K562 (cell line): Measurements from ENCODE around the gene PSPC1. TPM values are rescaled to one million over a fixed set of nuclear protein-coding genes. Genes with fewer than 3 reads are reported as not detected.

Source experiments
- ATAC-seq: fragments of 200-7000 bp; cut with Tn5 transposase; 3 replicates; pipeline ENCODE4 v1.9.1; 2020; ENCODE audit warnings: moderate library complexity
- BruUV-seq: library from RNA; stranded (reverse); fragments of 400-500 nt; replicated peaks from 2 replicates; lab custom pipeline; 2021; lab: Mats Ljungman, UMichigan
- CTCF ChIA-PET: fragments of 300-600 bp; formaldehyde crosslinking; extraction: SDS; loops from one replicate; lab custom pipeline; 2021; ENCODE audit warnings: low intra/inter-chr PET ratio; lab: Yijun Ruan, JAX
- POLR2A ChIA-PET: fragments of 300-600, 350-650 bp; sonication (Branson Sonifier 250); formaldehyde crosslinking; extraction: SDS; loops from one replicate; lab custom pipeline; 2021; ENCODE audit warnings: antibody characterized with exemption, inconsistent platforms; lab: Yijun Ruan, JAX
- DNase-seq, 4 experiments: peaks; one replicate each; pipeline versions ENCODE4 v3.0.0 to v3.0.0-alpha.2; 2011 to 2018; ENCODE audit warnings: low spot score in 3 of 4, mixed read lengths in 3 of 4; ENCODE audit errors: extremely low read depth in 1 of 4
- FAIRE-seq: peaks from 2 replicates; lab custom pipeline; 2011; peaks lifted over from hg19 to GRCh38; lab: Jason Lieb, UNC
- H2AFZ ChIP-seq: 2 replicates; pipeline ENCODE4 v1.6.0; 2011; ENCODE audit warnings: low read depth, low read length, control low read depth, inconsistent platforms
- H3K27ac ChIP-seq: fragments of 200-600 bp; 3 replicates; pipeline ENCODE4 v1.8.0; 2011; ENCODE audit warnings: low read depth, mild to moderate bottlenecking, control low read depth, inconsistent platforms, low read length, moderate library complexity, mixed read lengths; ENCODE audit errors: extremely low read depth
- H3K27me3 ChIP-seq, 2 experiments: fragments of 300-600 bp in 1 of 2; 2 replicates in 1 of 2; 3 replicates in 1 of 2; pipeline versions ENCODE4 v1.6.0 to v1.8.0; 2011; ENCODE audit warnings: inconsistent platforms in 2 of 2, low read length in 2 of 2, mild to moderate bottlenecking in 1 of 2, mixed read lengths in 1 of 2, moderate library complexity in 1 of 2; ENCODE audit not compliant: control insufficient read depth in 2 of 2, insufficient read depth in 2 of 2
- H3K36me3 ChIP-seq: fragments of 300-600 bp; 3 replicates; pipeline ENCODE4 v1.8.0; 2011; ENCODE audit warnings: mild to moderate bottlenecking, low read length, inconsistent platforms; ENCODE audit not compliant: control insufficient read depth, insufficient read depth
- H3K4me1 ChIP-seq, 2 experiments: fragments of 200-600 bp in 1 of 2; replicated peaks in 1 of 2; 2 replicates in 1 of 2; 3 replicates in 1 of 2; pipeline versions ENCODE4 v1.5.1 to v1.8.0; 2011; ENCODE audit warnings: inconsistent platforms in 2 of 2, low read length in 2 of 2, mild to moderate bottlenecking in 1 of 2, mixed read lengths in 1 of 2, moderate library complexity in 1 of 2; ENCODE audit not compliant: control insufficient read depth in 2 of 2, insufficient read depth in 2 of 2
- H3K4me2 ChIP-seq: 2 replicates; pipeline ENCODE4 v1.6.1; 2011; ENCODE audit warnings: low read length, control low read depth, inconsistent platforms, mixed read lengths; ENCODE audit not compliant: insufficient read depth
- H3K4me3 ChIP-seq: fragments of 200-600 bp; sonication (generic), shearing (Covaris generic); 2 replicates; pipeline ENCODE4 v1.5.1; 2016; ENCODE audit warnings: control low read depth, inconsistent platforms
- H3K79me2 ChIP-seq: fragments of 200-600 bp; 3 replicates; pipeline ENCODE4 v1.8.0; 2011; ENCODE audit warnings: low read length, inconsistent platforms; ENCODE audit not compliant: control insufficient read depth, insufficient read depth
- H3K9ac ChIP-seq, 2 experiments: 2 replicates each; pipeline versions ENCODE4 v1.6.0 to v1.6.1; 2011; ENCODE audit warnings: low read depth in 2 of 2, low read length in 2 of 2, control low read depth in 1 of 2, inconsistent platforms in 1 of 2, mild to moderate bottlenecking in 1 of 2, mixed read lengths in 1 of 2; ENCODE audit not compliant: insufficient read depth in 1 of 2
- H3K9me1 ChIP-seq: one replicate; pipeline ENCODE4 v1.6.0; 2011; ENCODE audit warnings: inconsistent platforms, mild to moderate bottlenecking, low read length, moderate library complexity; ENCODE audit not compliant: control insufficient read depth, insufficient read depth
- H3K9me3 ChIP-seq: replicated peaks from 2 replicates; pipeline ENCODE4 v1.5.1; 2011; ENCODE audit warnings: low read depth, low read length, inconsistent platforms; ENCODE audit not compliant: control insufficient read depth, insufficient read depth
- H4K20me1 ChIP-seq: replicated peaks from 2 replicates; pipeline ENCODE4 v1.6.1; 2011; ENCODE audit warnings: low read length, inconsistent platforms, mixed read lengths; ENCODE audit not compliant: control insufficient read depth, insufficient read depth
- C11orf30 ChIP-seq: fragments of 450-650 bp; IDR thresholded peaks from 2 replicates; pipeline ENCODE4 v1.6.1; 2016; ENCODE audit warnings: low read depth, mild to moderate bottlenecking
- MAZ ChIP-seq, 2 experiments: fragments of 450-650 bp in 1 of 2; sonication (generic) in 1 of 2; formaldehyde crosslinking; IDR thresholded peaks in 1 of 2; conservative IDR thresholded peaks in 1 of 2; 2 replicates each; pipeline versions ENCODE4 v1.4.0 to v1.5.0; 2020; ENCODE audit warnings: mild to moderate bottlenecking in 1 of 2, missing genetic modification reagents in 1 of 2
- RBFOX2 ChIP-seq: fragments of 200-400 bp; formaldehyde crosslinking; IDR thresholded peaks from 2 replicates; pipeline ENCODE4 v1.6.1; 2017; ENCODE audit warnings: low read depth, mild to moderate bottlenecking, low read length, moderate library complexity
- ZNF592 ChIP-seq: fragments of 450-650 bp; IDR thresholded peaks from 2 replicates; pipeline ENCODE4 v1.6.1; 2017; ENCODE audit warnings: antibody characterized with exemption, mild to moderate bottlenecking
- WGBS: fragments of 100-300 bp; shearing (Covaris generic); methylation state at CpG from one replicate; pipeline ENCODE4 v1.1.6; 2016; ENCODE audit warnings: low coverage, mixed read lengths; ENCODE audit not compliant: insufficient coverage; ENCODE audit errors: missing lambda C conversion rate; 5-methylcytosine and 5-hydroxymethylcytosine counted together
- in situ Hi-C: fragments of 300-500 bp; cut with MboI; formaldehyde crosslinking; loops from 4 replicates; pipeline ENCODE4 v1.15.0; 2018; ENCODE audit warnings: inconsistent platforms, mixed read lengths
- intact Hi-C: fragments of 100-400 bp; cut with micrococcal nuclease; formaldehyde crosslinking; loops from 2 replicates; pipeline ENCODE4 v1.14.2; 2022
- polyA plus RNA-seq, 8 experiments: library from polyadenylated mRNA; depleted of rRNA in 4 of 8; stranded (reverse) in 5 of 8; unstranded in 3 of 8; fragments of >200 nt; fragmentation: Nextera tagmentation in 2 of 8; fragmentation: Illumina TruSeq in 1 of 8; extraction: Ambion mirVana in 2 of 8; extraction: Trizol in 1 of 8; gene quantifications; 2 replicates each; pipeline versions ENCODE4 v1.2.1 to v1.2.3, GENCODE V29; 2011 to 2014; ENCODE audit warnings: inconsistent platforms in 1 of 8, missing spikeins in 1 of 8
- total RNA-seq, 7 experiments: library from RNA; depleted of rRNA in 6 of 7; stranded (reverse); fragments of >200 nt in 6 of 7; fragmentation: Illumina TruSeq in 2 of 7; extraction: Trizol in 2 of 7; gene quantifications; 2 replicates each; pipeline versions ENCODE4 v1.2.1 to v1.2.3, GENCODE V29; 2011 to 2021; ENCODE audit warnings: low replicate concordance in 1 of 7

Gene PSPC1
- total and polyA plus RNA-seq, 9 of the 15 experiments (the other 6 are each of a cell fraction or from before 2014, with no cell fraction given): 8.6 to 60.4 (median 42.4) TPM

DNA sequence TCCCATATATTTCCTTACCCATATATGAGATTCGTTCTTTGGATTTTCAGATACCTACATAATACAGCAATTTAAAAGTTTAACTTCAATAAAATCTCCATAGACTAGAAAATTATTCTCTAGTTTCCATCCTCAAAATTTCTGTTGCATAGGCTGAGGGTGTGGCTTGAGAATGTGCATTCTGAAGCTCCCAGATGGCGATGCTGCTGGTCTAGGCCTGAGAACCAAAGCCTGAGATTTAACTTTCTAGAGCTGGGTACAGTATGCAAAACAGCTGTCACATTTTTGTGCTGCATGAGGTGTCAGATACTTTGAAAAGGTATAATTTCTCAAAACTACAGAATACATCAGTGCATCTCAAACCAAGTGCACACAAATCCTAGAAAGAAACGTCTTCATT lies 106.6 kb downstream of the PSPC1 start:
- 85% methylated on average over 3 of the region's 3 CpGs for WGBS
- H3K36me3 ChIP-seq: peaks cover 56% of the 10 kb centered on the region
- CTCF ChIA-PET: no interaction called here

More for the DNA sequence above, 106.6 kb downstream of the PSPC1 start:
- FAIRE-seq (no peak), DNase-seq (no peak), ATAC-seq (no peak)
- H3K4me3 ChIP-seq: no peak overlapping the region
- H3K9me3 ChIP-seq: no peaks in the 10 kb centered on the region
- no peaks in the 10 kb centered on the region for H3K9me1 ChIP-seq
- H3K27me3 ChIP-seq: no peaks in the 10 kb centered on the region
- no peak overlapping the region for H3K9ac ChIP-seq
- H3K4me2 ChIP-seq: no peak overlapping the region
- in situ Hi-C loops: no loop called here
- POLR2A ChIA-PET: no interaction called here
- no peak overlapping the region for H3K27ac ChIP-seq
- H4K20me1 ChIP-seq: no peaks in the 10 kb centered on the region
- TF ChIP-seq RBFOX2 (no peak), MAZ (CRISPR knock-in tag; conservative IDR thresholded peaks at IDR 0.05 in 1 of 2, IDR thresholded peaks at IDR 0.05 in 1 of 2) (no peak), C11orf30 (no peak), ZNF592 (no peak)
- no peak overlapping the region for H2AFZ ChIP-seq
- intact Hi-C loops: no loop called here
- no peaks in the 10 kb centered on the region for H3K79me2 ChIP-seq
- BruUV-seq: no TSS peak
- no peaks in the 10 kb centered on the region for H3K4me1 ChIP-seq
